Panc1 (cell line): ENCODE measurements around the gene FBXO10. TPM values are rescaled to one million over a fixed set of nuclear protein-coding genes. Genes with fewer than 3 reads are reported as not detected.

ENCODE experiments used
- ATAC-seq: fragments of 200-7000 bp; cut with Tn5 transposase; 2 replicates; pipeline ENCODE4 v1.9.1; 2020; ENCODE audit warnings: mild to moderate bottlenecking, moderate library complexity
- BruUV-seq: library from RNA; stranded (reverse); fragments of 400-500 nt; replicated peaks from 2 replicates; lab custom pipeline; 2021; lab: Mats Ljungman, UMichigan
- CTCF ChIA-PET: fragments of 300-600 bp; sonication (Branson Sonifier 250); formaldehyde crosslinking; loops from one replicate; lab custom pipeline; 2022; ENCODE audit warnings: antibody characterized with exemption; lab: Charles Lee
- POLR2A ChIA-PET: fragments of 300-600 bp; sonication (Branson Sonifier 250); formaldehyde crosslinking; loops from one replicate; lab custom pipeline; 2022; ENCODE audit warnings: antibody characterized with exemption; lab: Charles Lee
- DNase-seq: peaks from one replicate; pipeline ENCODE4 v3.0.0-alpha.2; 2010; ENCODE audit warnings: low read depth, low spot score
- H3K27ac ChIP-seq: 2 replicates; pipeline ENCODE4 v1.5.1; 2011; ENCODE audit warnings: mild to moderate bottlenecking, low read length, inconsistent platforms
- H3K27me3 ChIP-seq: fragments of 200-500 bp; sonication (Bioruptor generic); 2 replicates; pipeline ENCODE4 v1.6.0; 2014; ENCODE audit warnings: low read length, inconsistent platforms; ENCODE audit not compliant: control insufficient read depth, insufficient read depth
- H3K36me3 ChIP-seq: fragments of 200-500 bp; sonication (Bioruptor generic); 2 replicates; pipeline ENCODE4 v1.5.1; 2014; ENCODE audit warnings: inconsistent platforms, mild to moderate bottlenecking, low read length, moderate library complexity; ENCODE audit not compliant: control insufficient read depth, insufficient read depth
- H3K4me1 ChIP-seq: 2 replicates; pipeline ENCODE4 v1.5.1; 2011; ENCODE audit warnings: inconsistent platforms, mild to moderate bottlenecking, low read length, moderate library complexity; ENCODE audit not compliant: control insufficient read depth, insufficient read depth
- H3K4me3 ChIP-seq, 2 experiments: 2 replicates each; pipeline ENCODE4 v1.5.1; 2011 to 2012; ENCODE audit warnings: low read depth in 2 of 2, low read length in 2 of 2, mild to moderate bottlenecking in 2 of 2, inconsistent platforms in 1 of 2, moderate library complexity in 1 of 2
- H3K9me3 ChIP-seq: fragments of 200-500 bp; sonication (Bioruptor generic); 2 replicates; pipeline ENCODE4 v1.5.1; 2014; ENCODE audit warnings: low read depth, mild to moderate bottlenecking, inconsistent platforms, low read length, moderate library complexity; ENCODE audit not compliant: control insufficient read depth, insufficient read depth
- POLR2AphosphoS5 ChIP-seq: IDR thresholded peaks from 2 replicates; pipeline ENCODE4 v1.6.1; 2012; ENCODE audit warnings: mild to moderate bottlenecking, low read depth, low read length, moderate library complexity
- SIN3A ChIP-seq: IDR thresholded peaks from 2 replicates; pipeline ENCODE4 v1.6.1; 2012; ENCODE audit warnings: low read depth, mild to moderate bottlenecking, low read length, moderate library complexity, borderline replicate concordance; ENCODE audit not compliant: insufficient read depth
- TCF7L2 ChIP-seq: IDR thresholded peaks from 2 replicates; pipeline ENCODE4 v1.6.1; 2011; ENCODE audit warnings: mild to moderate bottlenecking, low read depth, low read length, inconsistent platforms
- in situ Hi-C: cut with HindIII; loops from 2 replicates; pipeline ENCODE4 v1.10.0; 2016; ENCODE audit warnings: low sequenced_read_pairs, low pct_unique_long_range_greater_than_20kb
- intact Hi-C: fragments of 100-400 bp; cut with micrococcal nuclease; formaldehyde crosslinking; loops from one replicate; pipeline ENCODE4 v1.10.0; 2022; ENCODE audit not compliant: unreplicated experiment
- total RNA-seq: library from RNA; stranded (reverse); gene quantifications from one replicate; pipeline ENCODE4 v1.2.1, GENCODE V29; 2021; ENCODE audit not compliant: unreplicated experiment
- TF ChIP-seq, protein P1 (sequence below): fragments of 450-650 bp; IDR thresholded peaks from 2 replicates; pipeline ENCODE4 v1.5.1; 2017; ENCODE audit warnings: mild to moderate bottlenecking
- TF ChIP-seq, protein P2 (sequence below), 2 experiments: IDR thresholded peaks; 2 replicates each; pipeline ENCODE4 v1.6.1; 2011 to 2012; ENCODE audit warnings: low read depth in 2 of 2, control low read depth in 1 of 2, low read length in 1 of 2, mild to moderate bottlenecking in 1 of 2, moderate library complexity in 1 of 2; ENCODE audit not compliant: insufficient read depth in 1 of 2

The FBXO10 gene
- total RNA-seq, 1 experiment from 2014 or later: 39.8 TPM

DNA sequence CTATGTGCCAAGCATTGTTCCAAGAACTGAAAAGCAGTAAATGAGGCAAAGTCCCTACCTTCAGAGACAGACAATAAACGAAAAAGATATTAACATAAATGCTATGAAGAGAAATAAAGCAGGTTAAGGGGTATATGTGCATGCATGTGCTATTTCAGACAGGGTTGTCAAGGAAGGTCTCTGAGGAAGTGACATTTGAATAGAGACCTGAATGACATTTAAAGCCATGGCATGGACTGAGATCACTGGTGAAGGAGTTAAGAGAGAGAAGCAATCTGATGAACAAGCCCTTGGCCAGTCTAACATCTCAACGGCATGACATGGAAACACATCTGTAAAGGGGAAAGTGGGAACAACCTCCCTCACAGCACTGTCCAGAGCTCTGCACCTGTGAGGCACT is 14.5 kb downstream of the FBXO10 start:
- ATAC-seq: no peak

DNA sequence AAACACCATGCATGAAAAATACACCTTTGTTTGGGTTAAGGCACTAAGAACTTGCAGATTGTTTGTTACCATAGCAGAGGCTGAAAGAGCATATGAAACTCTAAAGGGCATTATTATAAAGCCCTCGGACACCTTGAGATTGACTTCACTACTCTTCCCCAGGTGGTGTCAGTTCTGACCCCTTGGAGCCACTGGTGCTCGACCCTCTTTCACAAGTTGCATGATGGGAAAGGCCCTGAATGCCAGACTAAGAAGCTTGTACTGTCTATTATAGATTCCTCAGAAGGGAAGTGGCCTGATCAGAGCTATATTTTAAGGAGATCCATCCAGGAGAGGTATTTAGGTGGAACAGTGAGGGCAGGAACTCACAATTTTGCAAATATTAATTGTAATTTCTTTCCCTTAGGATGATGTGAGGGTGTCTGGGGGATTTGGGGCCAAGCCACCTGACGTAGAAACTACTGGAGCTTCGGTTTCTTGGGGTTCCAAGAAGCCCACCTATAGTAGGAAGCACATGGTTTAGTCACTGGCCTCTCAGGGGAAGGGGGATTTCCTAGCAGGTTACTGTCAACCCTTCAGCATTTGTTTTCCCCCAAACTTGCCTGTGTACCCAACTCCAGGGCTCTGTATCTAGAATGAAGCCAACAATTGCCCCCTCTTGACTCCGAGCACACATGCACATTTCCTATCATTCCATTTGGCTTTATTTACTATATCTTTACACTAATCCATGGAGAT is 16.2 kb downstream of the FBXO10 start:
- DNase-seq: no peak
- Histone ChIP-seq H3K36me3 (no peaks in the 10 kb centered on the region), H3K4me3 (no peak overlapping the region), H3K9me3 (no peaks in the 10 kb centered on the region; the same call in 1 of the 2 replicates), H3K27ac (no peak overlapping the region), H3K4me1 (no peaks in the 10 kb centered on the region), H3K27me3 (no peaks in the 10 kb centered on the region)
- in situ Hi-C loops (no loop called here), intact Hi-C loops (no loop called here)
- CTCF ChIA-PET: no interaction called here
- no TSS peak for BruUV-seq
- POLR2A ChIA-PET: no interaction called here
- no peak for ATAC-seq
- TF ChIP-seq POLR2AphosphoS5: no peak
- no peak for TF ChIP-seq TCF7L2

More for the DNA sequence above, 14.5 kb downstream of the FBXO10 start:
- Histone ChIP-seq H3K4me3 (no peak overlapping the region), H3K27ac (no peak overlapping the region), H3K9me3 (no peaks in the 10 kb centered on the region; the same call in 1 of the 2 replicates), H3K36me3 (no peaks in the 10 kb centered on the region), H3K4me1 (no peaks in the 10 kb centered on the region), H3K27me3 (no peaks in the 10 kb centered on the region)
- in situ Hi-C loops (no loop called here), intact Hi-C loops (no loop called here)
- TF ChIP-seq TCF7L2: no peak
- TF ChIP-seq, protein P1, sequence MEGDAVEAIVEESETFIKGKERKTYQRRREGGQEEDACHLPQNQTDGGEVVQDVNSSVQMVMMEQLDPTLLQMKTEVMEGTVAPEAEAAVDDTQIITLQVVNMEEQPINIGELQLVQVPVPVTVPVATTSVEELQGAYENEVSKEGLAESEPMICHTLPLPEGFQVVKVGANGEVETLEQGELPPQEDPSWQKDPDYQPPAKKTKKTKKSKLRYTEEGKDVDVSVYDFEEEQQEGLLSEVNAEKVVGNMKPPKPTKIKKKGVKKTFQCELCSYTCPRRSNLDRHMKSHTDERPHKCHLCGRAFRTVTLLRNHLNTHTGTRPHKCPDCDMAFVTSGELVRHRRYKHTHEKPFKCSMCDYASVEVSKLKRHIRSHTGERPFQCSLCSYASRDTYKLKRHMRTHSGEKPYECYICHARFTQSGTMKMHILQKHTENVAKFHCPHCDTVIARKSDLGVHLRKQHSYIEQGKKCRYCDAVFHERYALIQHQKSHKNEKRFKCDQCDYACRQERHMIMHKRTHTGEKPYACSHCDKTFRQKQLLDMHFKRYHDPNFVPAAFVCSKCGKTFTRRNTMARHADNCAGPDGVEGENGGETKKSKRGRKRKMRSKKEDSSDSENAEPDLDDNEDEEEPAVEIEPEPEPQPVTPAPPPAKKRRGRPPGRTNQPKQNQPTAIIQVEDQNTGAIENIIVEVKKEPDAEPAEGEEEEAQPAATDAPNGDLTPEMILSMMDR: no peak
- TF ChIP-seq POLR2AphosphoS5: no peak
- TF ChIP-seq, protein P2, sequence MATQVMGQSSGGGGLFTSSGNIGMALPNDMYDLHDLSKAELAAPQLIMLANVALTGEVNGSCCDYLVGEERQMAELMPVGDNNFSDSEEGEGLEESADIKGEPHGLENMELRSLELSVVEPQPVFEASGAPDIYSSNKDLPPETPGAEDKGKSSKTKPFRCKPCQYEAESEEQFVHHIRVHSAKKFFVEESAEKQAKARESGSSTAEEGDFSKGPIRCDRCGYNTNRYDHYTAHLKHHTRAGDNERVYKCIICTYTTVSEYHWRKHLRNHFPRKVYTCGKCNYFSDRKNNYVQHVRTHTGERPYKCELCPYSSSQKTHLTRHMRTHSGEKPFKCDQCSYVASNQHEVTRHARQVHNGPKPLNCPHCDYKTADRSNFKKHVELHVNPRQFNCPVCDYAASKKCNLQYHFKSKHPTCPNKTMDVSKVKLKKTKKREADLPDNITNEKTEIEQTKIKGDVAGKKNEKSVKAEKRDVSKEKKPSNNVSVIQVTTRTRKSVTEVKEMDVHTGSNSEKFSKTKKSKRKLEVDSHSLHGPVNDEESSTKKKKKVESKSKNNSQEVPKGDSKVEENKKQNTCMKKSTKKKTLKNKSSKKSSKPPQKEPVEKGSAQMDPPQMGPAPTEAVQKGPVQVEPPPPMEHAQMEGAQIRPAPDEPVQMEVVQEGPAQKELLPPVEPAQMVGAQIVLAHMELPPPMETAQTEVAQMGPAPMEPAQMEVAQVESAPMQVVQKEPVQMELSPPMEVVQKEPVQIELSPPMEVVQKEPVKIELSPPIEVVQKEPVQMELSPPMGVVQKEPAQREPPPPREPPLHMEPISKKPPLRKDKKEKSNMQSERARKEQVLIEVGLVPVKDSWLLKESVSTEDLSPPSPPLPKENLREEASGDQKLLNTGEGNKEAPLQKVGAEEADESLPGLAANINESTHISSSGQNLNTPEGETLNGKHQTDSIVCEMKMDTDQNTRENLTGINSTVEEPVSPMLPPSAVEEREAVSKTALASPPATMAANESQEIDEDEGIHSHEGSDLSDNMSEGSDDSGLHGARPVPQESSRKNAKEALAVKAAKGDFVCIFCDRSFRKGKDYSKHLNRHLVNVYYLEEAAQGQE (IDR thresholded peaks at IDR 0.05; ENCODE audit: insufficient read depth in 1 of 2, low read depth in 2 of 2, low read length in 1 of 2): no peak
- no peak for TF ChIP-seq SIN3A
- no TSS peak for BruUV-seq
- CTCF ChIA-PET: no interaction called here
- no peak for DNase-seq
- POLR2A ChIA-PET: no interaction called here

DNA sequence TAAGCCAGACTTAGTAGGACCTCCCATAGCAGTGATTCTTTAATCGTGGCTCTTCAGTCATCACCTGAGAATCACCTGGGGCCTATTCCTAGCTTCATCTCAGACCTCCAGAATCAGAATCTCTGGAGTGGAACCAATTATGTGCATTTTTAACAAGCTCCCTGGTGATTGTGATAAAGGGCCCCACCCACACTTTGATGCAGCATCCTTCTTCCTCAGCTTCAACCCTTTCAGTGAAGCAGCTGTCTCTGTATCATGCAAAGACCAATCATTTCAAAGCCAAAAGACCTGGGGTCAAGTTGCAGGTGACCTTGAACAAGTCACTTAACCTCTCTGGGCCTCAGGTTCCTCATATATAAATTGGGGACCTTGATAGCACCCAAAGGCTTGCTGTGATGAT is 17.1 kb downstream of the FBXO10 start:
- in situ Hi-C loops: no loop called here
- H3K27ac ChIP-seq: no peak overlapping the region
- H3K27me3 ChIP-seq: no peaks in the 10 kb centered on the region
- no peak for DNase-seq
- no peaks in the 10 kb centered on the region for H3K9me3 ChIP-seq
- H3K4me1 ChIP-seq: no peaks in the 10 kb centered on the region
- intact Hi-C loops: no loop called here
- H3K36me3 ChIP-seq: no peaks in the 10 kb centered on the region
- BruUV-seq: no TSS peak
- POLR2A ChIA-PET: no interaction called here
- no peak for ATAC-seq
- no peak overlapping the region for H3K4me3 ChIP-seq
- CTCF ChIA-PET: no interaction called here
- TF ChIP-seq TCF7L2: no peak
- no peak for TF ChIP-seq POLR2AphosphoS5
- TF ChIP-seq, protein P2 (IDR thresholded peaks at IDR 0.05; ENCODE audit: insufficient read depth in 1 of 2, low read depth in 2 of 2, low read length in 1 of 2): no peak
- TF ChIP-seq, protein P1: no peak
- no peak for TF ChIP-seq SIN3A
